Caco-2 (cell line): ENCODE results near the gene ATP9B. TPM values are rescaled to one million over a fixed set of nuclear protein-coding genes. Genes with fewer than 3 reads are reported as not detected.

Experiments
- BruUV-seq: library from RNA; stranded (reverse); fragments of 400-500 nt; replicated peaks from 2 replicates; lab custom pipeline; 2021; lab: Mats Ljungman, UMichigan
- CTCF ChIA-PET: fragments of 300-600 bp; sonication (Branson Sonifier 250); formaldehyde crosslinking; loops from one replicate; lab custom pipeline; 2022; ENCODE audit warnings: antibody characterized with exemption; lab: Charles Lee
- POLR2A ChIA-PET: fragments of 300-600 bp; sonication (Branson Sonifier 250); formaldehyde crosslinking; loops from one replicate; lab custom pipeline; 2022; ENCODE audit warnings: antibody characterized with exemption; lab: Charles Lee
- DNase-seq, 2 experiments: peaks; one replicate each; pipeline versions ENCODE4 v3.0.0 to v3.0.0-alpha.2; 2020 to 2022
- H3K27me3 ChIP-seq: replicated peaks from 2 replicates; pipeline ENCODE4 v1.6.0; 2011; ENCODE audit warnings: low read length; ENCODE audit not compliant: control insufficient read depth, insufficient read depth
- H3K36me3 ChIP-seq: 2 replicates; pipeline ENCODE4 v1.5.1; 2011; ENCODE audit warnings: low read length; ENCODE audit not compliant: control insufficient read depth, insufficient read depth
- H3K4me1 ChIP-seq: fragments of 250-450 bp; sonication (Bioruptor Pico); 2 replicates; pipeline ENCODE4 v1.5.1; 2020; ENCODE audit warnings: mild to moderate bottlenecking
- H3K4me3 ChIP-seq: 2 replicates; pipeline ENCODE4 v1.5.1; 2011; ENCODE audit warnings: low read depth, mild to moderate bottlenecking, control low read depth, low read length
- H3K9me3 ChIP-seq: fragments of 250-450 bp; sonication (Bioruptor Pico); 2 replicates; pipeline ENCODE4 v1.5.1; 2020; ENCODE audit warnings: mild to moderate bottlenecking, moderate library complexity
- H3K27ac Mint-ChIP-seq: one replicate; pipeline ENCODE4 v1.8.0; 2022; ENCODE audit warnings: mixed read lengths; ENCODE audit not compliant: unreplicated experiment
- H3K27me3 Mint-ChIP-seq: one replicate; pipeline ENCODE4 v1.8.0; 2022; ENCODE audit warnings: mixed read lengths; ENCODE audit not compliant: insufficient read depth, unreplicated experiment
- H3K36me3 Mint-ChIP-seq: one replicate; pipeline ENCODE4 v1.8.0; 2022; ENCODE audit warnings: mild to moderate bottlenecking, mixed read lengths; ENCODE audit not compliant: insufficient read depth, unreplicated experiment
- H3K4me1 Mint-ChIP-seq: one replicate; pipeline ENCODE4 v1.8.0; 2022; ENCODE audit warnings: low read depth, mixed read lengths; ENCODE audit not compliant: unreplicated experiment
- H3K4me3 Mint-ChIP-seq: one replicate; pipeline ENCODE4 v1.8.0; 2022; ENCODE audit warnings: mild to moderate bottlenecking, moderate library complexity, mixed read lengths; ENCODE audit not compliant: unreplicated experiment
- H3K9me3 Mint-ChIP-seq: one replicate; pipeline ENCODE4 v1.8.0; 2022; ENCODE audit warnings: mixed read lengths; ENCODE audit not compliant: unreplicated experiment
- CTCF ChIP-seq, 2 experiments: fragments of 200-600 bp in 1 of 2; IDR thresholded peaks; 1 replicate in 1 of 2; 2 replicates in 1 of 2; pipeline versions ENCODE4 v1.5.1 to v1.8.0; 2011 to 2022; ENCODE audit warnings: antibody characterized with exemption in 1 of 2, control low read depth in 1 of 2, inconsistent platforms in 1 of 2, low read depth in 1 of 2, low read length in 1 of 2, mild to moderate bottlenecking in 1 of 2, moderate library complexity in 1 of 2; ENCODE audit not compliant: insufficient read depth in 1 of 2, severe bottlenecking in 1 of 2, unreplicated experiment in 1 of 2
- intact Hi-C: fragments of 100-400 bp; cut with micrococcal nuclease; formaldehyde crosslinking; loops from one replicate; pipeline ENCODE4 v1.10.0; 2022; ENCODE audit not compliant: unreplicated experiment
- total RNA-seq: library from RNA; stranded (reverse); gene quantifications from 2 replicates; pipeline ENCODE4 v1.2.3, GENCODE V29; 2022

ATP9B gene
- total RNA-seq, 1 experiment from 2014 or later = 15.8 TPM

DNA sequence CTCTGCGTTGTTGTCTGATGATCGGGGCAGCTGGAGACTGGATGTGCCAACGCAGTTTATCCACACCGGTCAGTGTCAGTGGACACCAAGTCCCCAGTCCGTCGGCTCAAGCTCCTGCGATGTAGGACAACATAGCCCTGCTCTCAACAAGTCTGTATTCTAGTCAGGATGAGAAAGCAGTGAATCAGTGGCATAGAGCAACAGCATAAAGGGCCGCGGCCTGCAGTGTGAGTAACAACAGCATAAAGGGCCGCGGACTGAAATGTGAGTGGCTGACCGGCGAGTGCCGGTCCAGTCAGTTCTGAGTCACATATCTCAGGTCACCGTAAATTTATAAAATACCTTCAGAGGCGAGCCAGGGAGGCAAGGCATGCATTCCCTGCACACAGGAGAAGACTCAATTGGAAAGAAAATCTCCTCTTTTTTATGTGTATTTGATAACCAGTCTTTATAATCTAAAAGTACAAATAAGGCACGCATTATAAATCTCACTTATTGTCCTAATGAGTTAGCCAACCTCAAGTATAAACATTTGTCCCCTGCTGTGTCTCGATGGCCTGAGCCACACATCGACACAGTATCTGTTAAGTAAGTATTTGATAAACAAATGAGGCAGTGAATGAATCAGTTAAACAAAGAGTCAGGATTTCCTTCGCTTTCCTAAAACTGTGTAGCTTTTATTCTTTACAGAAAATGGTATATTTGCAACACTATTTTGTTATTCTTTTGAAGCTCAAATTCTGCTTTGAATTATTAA, 292.8 kb downstream of the ATP9B start:
- Mint-ChIP-seq H3K4me1 (no peaks in the 10 kb centered on the region), H3K27ac (no peak overlapping the region), H3K27me3 (no peaks in the 10 kb centered on the region), H3K36me3 (peaks cover 6% of the 10 kb centered on the region), H3K9me3 (no peaks in the 10 kb centered on the region), H3K4me3 (no peak overlapping the region)
- intact Hi-C loops = no loop called here
- Histone ChIP-seq H3K4me3 (no peak overlapping the region), H3K36me3 (no peaks in the 10 kb centered on the region; the same call in 1 of the 2 replicates), H3K27me3 (no peaks in the 10 kb centered on the region), H3K9me3 (no peaks in the 10 kb centered on the region), H3K4me1 (no peaks in the 10 kb centered on the region)
- no TSS peak for BruUV-seq
- no peak for DNase-seq
- CTCF ChIA-PET = no interaction called here
- no peak for TF ChIP-seq CTCF (IDR thresholded peaks at IDR 0.05; ENCODE audit: insufficient read depth in 1 of 2, low read depth in 1 of 2, low read length in 1 of 2, severe bottlenecking in 1 of 2, unreplicated experiment in 1 of 2)
- POLR2A ChIA-PET = no interaction called here

DNA sequence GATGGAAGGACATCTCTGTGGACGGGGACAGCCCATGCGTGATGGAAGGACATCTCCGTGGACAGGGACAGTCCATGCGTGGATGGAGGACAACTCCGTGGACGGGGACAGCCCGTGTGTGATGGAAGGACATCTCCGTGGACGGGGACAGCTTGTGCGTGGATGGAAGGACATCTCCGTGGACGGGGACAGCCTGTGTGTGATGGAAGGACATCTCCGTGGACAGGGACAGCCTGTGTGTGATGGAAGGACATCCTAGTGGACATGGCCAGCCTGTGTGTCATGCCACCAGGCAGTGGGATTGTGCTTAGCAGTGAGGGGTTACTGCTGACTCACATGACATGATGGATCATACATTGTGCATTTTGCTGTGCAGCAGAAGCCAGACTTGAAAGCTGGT, 296.5 kb downstream of the ATP9B start:
- Histone ChIP-seq H3K9me3 (no peaks in the 10 kb centered on the region), H3K4me3 (no peak overlapping the region), H3K27me3 (no peaks in the 10 kb centered on the region), H3K36me3 (no peaks in the 10 kb centered on the region; the same call in 1 of the 2 replicates), H3K4me1 (no peaks in the 10 kb centered on the region)
- Mint-ChIP-seq H3K36me3 (peaks cover 6% of the 10 kb centered on the region), H3K27ac (no peak overlapping the region), H3K4me1 (no peaks in the 10 kb centered on the region), H3K4me3 (no peak overlapping the region), H3K9me3 (no peaks in the 10 kb centered on the region), H3K27me3 (no peaks in the 10 kb centered on the region)
- ChIA-PET POLR2A (no interaction called here), CTCF (no interaction called here)
- TF ChIP-seq CTCF (IDR thresholded peaks at IDR 0.05; ENCODE audit: insufficient read depth in 1 of 2, low read depth in 1 of 2, low read length in 1 of 2, severe bottlenecking in 1 of 2, unreplicated experiment in 1 of 2) = no peak
- DNase-seq = no peak
- BruUV-seq = no TSS peak
- intact Hi-C loops = no loop called here

GRCh38 chr18:79366177-79367094, 297.2 kb downstream of the ATP9B start:
- intact Hi-C loops = no loop called here
- Mint-ChIP-seq H3K4me1 (no peaks in the 10 kb centered on the region), H3K4me3 (no peak overlapping the region), H3K9me3 (no peaks in the 10 kb centered on the region), H3K36me3 (peaks cover 6% of the 10 kb centered on the region), H3K27me3 (no peaks in the 10 kb centered on the region), H3K27ac (no peak overlapping the region)
- no peak overlapping the region for H3K4me3 ChIP-seq
- no peaks in the 10 kb centered on the region for H3K27me3 ChIP-seq
- DNase-seq = no peak
- CTCF ChIA-PET = no interaction called here
- POLR2A ChIA-PET = no interaction called here
- H3K36me3 ChIP-seq = no peaks in the 10 kb centered on the region; the same call in 1 of the 2 replicates
- no peak for TF ChIP-seq CTCF (IDR thresholded peaks at IDR 0.05; ENCODE audit: insufficient read depth in 1 of 2, low read depth in 1 of 2, low read length in 1 of 2, severe bottlenecking in 1 of 2, unreplicated experiment in 1 of 2)
- BruUV-seq = no TSS peak
- no peaks in the 10 kb centered on the region for H3K9me3 ChIP-seq
- no peaks in the 10 kb centered on the region for H3K4me1 ChIP-seq
